Measurements from ENCODE around the gene GSTO2.

GSTO2 gene

GRCh38 chr10:104277785-104278184, 8.8 kb downstream of the GSTO2 start:
- in situ Hi-C loops (cut with HindIII; ENCODE audit: low sequenced_read_pairs) = no loop called here
- no peak for DNase-seq (ENCODE audit: low read depth, low spot score)
- no peak overlapping the region for H3K4me3 ChIP-seq (ENCODE audit: low read depth, low read length)
- TF ChIP-seq CTCF (IDR thresholded peaks at IDR 0.05; ENCODE audit: low read depth, low read length) = no peak

GRCh38 chr10:104279550-104280259, 10.7 kb downstream of the GSTO2 start:
- no peak for TF ChIP-seq CTCF (IDR thresholded peaks at IDR 0.05; ENCODE audit: low read depth, low read length)
- H3K4me3 ChIP-seq (ENCODE audit: low read depth, low read length) = no peak overlapping the region
- DNase-seq (ENCODE audit: low read depth, low spot score) = no peak
- in situ Hi-C loops (cut with HindIII; ENCODE audit: low sequenced_read_pairs) = no loop called here

GRCh38 chr10:104281694-104282093, 12.7 kb downstream of the GSTO2 start:
- in situ Hi-C loops (cut with HindIII; ENCODE audit: low sequenced_read_pairs) = no loop called here
- H3K4me3 ChIP-seq (ENCODE audit: low read depth, low read length) = no peak overlapping the region
- TF ChIP-seq CTCF (IDR thresholded peaks at IDR 0.05; ENCODE audit: low read depth, low read length) = no peak
- no peak for DNase-seq (ENCODE audit: low read depth, low spot score)

GRCh38 chr10:104284846-104285245, 15.9 kb downstream of the GSTO2 start:
- no peak overlapping the region for H3K4me3 ChIP-seq (ENCODE audit: low read depth, low read length)
- TF ChIP-seq CTCF (IDR thresholded peaks at IDR 0.05; ENCODE audit: low read depth, low read length) = no peak
- in situ Hi-C loops (cut with HindIII; ENCODE audit: low sequenced_read_pairs) = no loop called here
- DNase-seq (ENCODE audit: low read depth, low spot score) = no peak

GRCh38 chr10:104286939-104287338, 18.0 kb downstream of the GSTO2 start:
- H3K4me3 ChIP-seq (ENCODE audit: low read depth, low read length) = no peak overlapping the region
- TF ChIP-seq CTCF (IDR thresholded peaks at IDR 0.05; ENCODE audit: low read depth, low read length) = no peak
- no peak for DNase-seq (ENCODE audit: low read depth, low spot score)
- in situ Hi-C loops (cut with HindIII; ENCODE audit: low sequenced_read_pairs) = no loop called here

GRCh38 chr10:104288355-104288754, 19.4 kb downstream of the GSTO2 start:
- no peak for TF ChIP-seq CTCF (IDR thresholded peaks at IDR 0.05; ENCODE audit: low read depth, low read length)
- in situ Hi-C loops (cut with HindIII; ENCODE audit: low sequenced_read_pairs) = no loop called here
- no peak overlapping the region for H3K4me3 ChIP-seq (ENCODE audit: low read depth, low read length)
- DNase-seq (ENCODE audit: low read depth, low spot score) = no peak

All from astrocyte of the spinal cord (primary cell).